ENCODE data around the gene ATXN1.

Gene ATXN1

DNA sequence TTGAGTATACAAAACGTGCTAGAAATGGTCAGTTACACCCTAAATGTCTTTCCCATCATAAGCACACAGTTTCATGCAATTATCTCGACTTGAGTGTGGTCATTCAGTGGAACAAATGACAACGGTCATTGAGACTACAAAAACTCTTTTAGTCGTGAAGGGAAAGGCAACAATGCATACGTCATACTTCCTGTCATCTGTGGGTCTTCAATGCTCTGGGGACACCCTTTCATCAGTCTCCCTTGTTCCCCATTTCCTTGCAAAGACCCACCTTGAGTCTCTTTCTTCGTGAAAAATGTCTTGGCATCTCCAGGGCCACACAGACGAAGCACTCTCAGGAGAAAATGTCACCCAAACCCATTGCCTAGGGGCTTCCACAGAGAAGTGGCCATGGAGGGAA lies 284.4 kb downstream of the ATXN1 start:
- Histone ChIP-seq H3K9me3 (ENCODE audit: low read length) (no peaks in the 10 kb centered on the region), H3K4me3 (ENCODE audit: low read depth in 1 of 2, low read length in 2 of 2) (no peak overlapping the region), H3K27me3 (ENCODE audit: control insufficient read depth in 1 of 2, insufficient read depth in 2 of 2, low read length in 2 of 2) (no peaks in the 10 kb centered on the region), H3K27ac (ENCODE audit: low read depth, low read length) (no peak overlapping the region), H3K9ac (ENCODE audit: low read length) (no peak overlapping the region), H3K36me3 (ENCODE audit: insufficient read depth, low read length) (no peaks in the 10 kb centered on the region), H3K4me1 (ENCODE audit: insufficient read depth, low read length) (no peaks in the 10 kb centered on the region)

GRCh38 chr6:16475494-16475781 lies 285.8 kb downstream of the ATXN1 start:
- no peaks in the 10 kb centered on the region for H3K9me3 ChIP-seq (ENCODE audit: low read length)
- no peak overlapping the region for H3K27ac ChIP-seq (ENCODE audit: low read depth, low read length)
- H3K27me3 ChIP-seq (ENCODE audit: control insufficient read depth in 1 of 2, insufficient read depth in 2 of 2, low read length in 2 of 2), result no peaks in the 10 kb centered on the region
- no peak overlapping the region for H3K4me3 ChIP-seq (ENCODE audit: low read depth in 1 of 2, low read length in 2 of 2)
- peaks cover 4% of the 10 kb centered on the region for H3K4me1 ChIP-seq (ENCODE audit: insufficient read depth, low read length)
- no peak overlapping the region for H3K9ac ChIP-seq (ENCODE audit: low read length)
- no peaks in the 10 kb centered on the region for H3K36me3 ChIP-seq (ENCODE audit: insufficient read depth, low read length)

- no peak overlapping the region for H3K27ac ChIP-seq (ENCODE audit: low read depth, low read length)
- H3K9ac ChIP-seq (ENCODE audit: low read length), result no peak overlapping the region
- H3K4me1 ChIP-seq (ENCODE audit: insufficient read depth, low read length), result peaks cover 4% of the 10 kb centered on the region
- H3K4me3 ChIP-seq (ENCODE audit: low read depth in 1 of 2, low read length in 2 of 2), result no peak overlapping the region
- no peaks in the 10 kb centered on the region for H3K9me3 ChIP-seq (ENCODE audit: low read length)
- H3K27me3 ChIP-seq (ENCODE audit: control insufficient read depth in 1 of 2, insufficient read depth in 2 of 2, low read length in 2 of 2), result no peaks in the 10 kb centered on the region
- H3K36me3 ChIP-seq (ENCODE audit: insufficient read depth, low read length), result no peaks in the 10 kb centered on the region
These were observed 286.3 kb downstream of the ATXN1 start for GRCh38 chr6:16474772-16475493.

DNA sequence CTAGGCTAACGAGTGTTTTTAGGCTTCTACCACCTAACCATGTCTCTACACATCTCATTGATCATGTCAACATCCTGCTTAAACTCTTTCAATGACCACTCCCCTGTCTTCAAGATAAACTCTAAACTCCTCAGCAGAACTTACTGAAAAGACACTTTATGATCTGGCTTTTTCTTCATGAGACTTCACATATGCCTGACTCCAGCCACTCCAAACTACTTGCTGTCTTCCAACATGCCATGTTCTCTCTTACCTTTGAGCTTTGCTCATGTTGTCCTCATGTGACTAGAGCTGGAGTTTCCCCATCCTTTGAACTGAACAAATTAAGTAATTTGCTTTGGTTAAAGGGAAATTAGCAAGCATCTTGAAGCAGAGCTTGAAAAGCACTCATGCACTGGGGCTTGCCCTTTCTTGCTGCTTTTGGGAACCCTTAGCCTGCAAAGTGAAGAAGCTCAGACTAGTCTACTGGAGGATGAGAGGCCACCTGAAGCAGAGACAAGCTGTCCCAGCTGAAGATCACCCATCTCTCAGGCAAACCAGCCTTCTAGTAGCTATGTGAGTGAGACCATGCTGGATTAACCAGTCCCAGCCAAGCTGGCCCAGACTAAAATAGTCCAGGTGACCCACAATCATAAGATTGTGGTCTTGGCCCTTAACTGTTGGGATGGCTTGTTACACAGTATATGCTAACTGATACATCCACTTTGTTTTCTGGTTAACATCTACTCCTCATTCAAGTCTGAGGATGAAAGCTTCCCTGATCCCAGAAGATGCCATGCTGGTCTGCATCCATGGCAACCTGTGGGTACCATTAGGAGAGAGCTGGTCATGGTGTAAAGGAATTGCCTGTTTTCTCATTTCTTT lies 287.1 kb downstream of the ATXN1 start:
- Histone ChIP-seq H3K27ac (ENCODE audit: low read depth, low read length) (no peak overlapping the region), H3K27me3 (ENCODE audit: control insufficient read depth in 1 of 2, insufficient read depth in 2 of 2, low read length in 2 of 2) (no peaks in the 10 kb centered on the region), H3K9me3 (ENCODE audit: low read length) (no peaks in the 10 kb centered on the region), H3K4me3 (ENCODE audit: low read depth in 1 of 2, low read length in 2 of 2) (no peak overlapping the region), H3K4me1 (ENCODE audit: insufficient read depth, low read length) (peaks cover 4% of the 10 kb centered on the region), H3K36me3 (ENCODE audit: insufficient read depth, low read length) (no peaks in the 10 kb centered on the region), H3K9ac (ENCODE audit: low read length) (no peak overlapping the region)

DNA sequence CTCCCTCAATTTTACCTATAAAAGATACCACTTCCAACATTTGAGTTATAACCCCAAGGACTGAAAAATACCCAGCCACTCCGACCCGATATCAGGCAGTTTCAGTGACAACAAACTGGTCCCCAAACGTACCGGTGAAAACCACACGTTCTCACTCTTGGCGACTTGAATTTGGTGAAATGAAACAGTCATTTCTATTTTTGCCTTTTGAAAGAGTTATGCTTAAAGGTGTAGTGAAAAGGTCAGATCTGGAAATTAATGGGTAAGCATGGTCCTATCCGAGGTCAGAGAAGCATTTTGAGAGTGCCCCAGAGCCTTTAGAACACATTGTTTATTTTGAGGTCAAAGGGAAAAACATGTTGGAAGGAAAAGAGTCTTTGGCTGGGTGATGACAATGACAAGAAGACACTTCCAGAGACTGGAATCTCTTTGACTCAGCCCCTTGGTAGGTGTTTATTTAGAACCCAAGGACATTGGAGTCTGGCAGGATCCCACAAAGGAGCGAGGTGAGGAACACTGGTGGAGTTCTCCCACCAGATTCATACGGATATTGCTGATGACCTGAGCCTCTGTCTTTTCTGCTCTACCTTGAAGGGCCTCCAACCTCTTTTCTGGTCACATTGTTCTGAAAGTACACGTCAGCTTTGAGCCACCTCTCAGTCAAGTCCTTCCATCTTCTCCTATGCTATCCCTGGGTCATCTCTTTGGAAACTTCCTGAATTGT lies 287.9 kb downstream of the ATXN1 start:
- no peaks in the 10 kb centered on the region for H3K27me3 ChIP-seq (ENCODE audit: control insufficient read depth in 1 of 2, insufficient read depth in 2 of 2, low read length in 2 of 2)
- no peak overlapping the region for H3K4me3 ChIP-seq (ENCODE audit: low read depth in 1 of 2, low read length in 2 of 2)
- H3K4me1 ChIP-seq (ENCODE audit: insufficient read depth, low read length), result peaks cover 4% of the 10 kb centered on the region
- H3K27ac ChIP-seq (ENCODE audit: low read depth, low read length), result no peak overlapping the region
- H3K36me3 ChIP-seq (ENCODE audit: insufficient read depth, low read length), result no peaks in the 10 kb centered on the region
- H3K9ac ChIP-seq (ENCODE audit: low read length), result no peak overlapping the region
- H3K9me3 ChIP-seq (ENCODE audit: low read length), result no peaks in the 10 kb centered on the region

- Histone ChIP-seq H3K9ac (ENCODE audit: low read length) (no peak overlapping the region), H3K27me3 (ENCODE audit: control insufficient read depth in 1 of 2, insufficient read depth in 2 of 2, low read length in 2 of 2) (no peaks in the 10 kb centered on the region), H3K4me1 (ENCODE audit: insufficient read depth, low read length) (peaks cover 4% of the 10 kb centered on the region), H3K4me3 (ENCODE audit: low read depth in 1 of 2, low read length in 2 of 2) (no peak overlapping the region), H3K9me3 (ENCODE audit: low read length) (no peaks in the 10 kb centered on the region), H3K36me3 (ENCODE audit: insufficient read depth, low read length) (no peaks in the 10 kb centered on the region), H3K27ac (ENCODE audit: low read depth, low read length) (no peak overlapping the region)
These were observed 288.8 kb downstream of the ATXN1 start for GRCh38 chr6:16472349-16473069.

GRCh38 chr6:16471910-16472297 lies 289.4 kb downstream of the ATXN1 start:
- no peak overlapping the region for H3K27ac ChIP-seq (ENCODE audit: low read depth, low read length)

DNA sequence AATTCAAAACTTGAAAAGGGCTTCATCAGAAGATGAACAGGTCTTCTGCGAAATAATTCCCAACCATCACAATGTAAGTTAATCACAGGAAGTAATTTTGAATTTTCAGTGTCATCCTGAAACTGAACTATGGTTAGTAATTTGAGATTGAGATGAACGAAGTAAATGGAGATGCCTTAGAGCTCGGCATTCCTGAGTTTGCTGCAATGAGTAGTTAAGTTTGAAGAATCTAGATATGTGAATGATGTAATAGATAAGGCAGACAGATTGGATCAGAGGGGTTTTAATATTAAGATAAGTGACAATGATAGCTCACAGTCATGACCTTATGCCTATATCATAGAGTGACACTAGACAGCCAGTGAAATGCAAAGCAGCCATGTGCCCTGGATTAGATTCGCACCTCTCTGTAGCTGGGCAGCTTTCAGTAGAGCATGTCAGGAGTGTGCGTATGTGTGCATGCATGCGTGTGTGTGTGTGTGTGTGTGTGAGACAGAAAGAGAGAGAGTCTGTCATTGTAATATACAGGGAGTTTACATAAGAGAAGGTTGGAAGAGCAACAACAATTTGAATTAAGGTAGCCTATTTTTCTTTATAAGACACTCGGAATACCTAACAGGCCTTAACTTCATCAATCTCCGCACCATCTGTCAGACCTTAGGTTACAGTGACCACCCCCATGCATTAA lies 289.9 kb downstream of the ATXN1 start:
- no peaks in the 10 kb centered on the region for H3K9me3 ChIP-seq (ENCODE audit: low read length)
- H3K9ac ChIP-seq (ENCODE audit: low read length), result no peak overlapping the region
- no peaks in the 10 kb centered on the region for H3K27me3 ChIP-seq (ENCODE audit: control insufficient read depth in 1 of 2, insufficient read depth in 2 of 2, low read length in 2 of 2)
- no peak overlapping the region for H3K27ac ChIP-seq (ENCODE audit: low read depth, low read length)
- H3K4me3 ChIP-seq (ENCODE audit: low read depth in 1 of 2, low read length in 2 of 2), result no peak overlapping the region
- H3K4me1 ChIP-seq (ENCODE audit: insufficient read depth, low read length), result peaks cover 4% of the 10 kb centered on the region
- no peaks in the 10 kb centered on the region for H3K36me3 ChIP-seq (ENCODE audit: insufficient read depth, low read length)

More at GRCh38 chr6:16471910-16472297, 289.4 kb downstream of the ATXN1 start:
- Histone ChIP-seq H3K36me3 (ENCODE audit: insufficient read depth, low read length) (no peaks in the 10 kb centered on the region), H3K27me3 (ENCODE audit: control insufficient read depth in 1 of 2, insufficient read depth in 2 of 2, low read length in 2 of 2) (no peaks in the 10 kb centered on the region), H3K9me3 (ENCODE audit: low read length) (no peaks in the 10 kb centered on the region), H3K4me1 (ENCODE audit: insufficient read depth, low read length) (peaks cover 4% of the 10 kb centered on the region), H3K9ac (ENCODE audit: low read length) (no peak overlapping the region), H3K4me3 (ENCODE audit: low read depth in 1 of 2, low read length in 2 of 2) (no peak overlapping the region)

GRCh38 chr6:16470502-16471221 lies 290.6 kb downstream of the ATXN1 start:
- no peak overlapping the region for H3K9ac ChIP-seq (ENCODE audit: low read length)
- no peaks in the 10 kb centered on the region for H3K36me3 ChIP-seq (ENCODE audit: insufficient read depth, low read length)
- no peaks in the 10 kb centered on the region for H3K27me3 ChIP-seq (ENCODE audit: control insufficient read depth in 1 of 2, insufficient read depth in 2 of 2, low read length in 2 of 2)
- no peak overlapping the region for H3K4me3 ChIP-seq (ENCODE audit: low read depth in 1 of 2, low read length in 2 of 2)
- peaks cover 4% of the 10 kb centered on the region for H3K4me1 ChIP-seq (ENCODE audit: insufficient read depth, low read length)
- no peak overlapping the region for H3K27ac ChIP-seq (ENCODE audit: low read depth, low read length)
- H3K9me3 ChIP-seq (ENCODE audit: low read length), result no peaks in the 10 kb centered on the region

DNA sequence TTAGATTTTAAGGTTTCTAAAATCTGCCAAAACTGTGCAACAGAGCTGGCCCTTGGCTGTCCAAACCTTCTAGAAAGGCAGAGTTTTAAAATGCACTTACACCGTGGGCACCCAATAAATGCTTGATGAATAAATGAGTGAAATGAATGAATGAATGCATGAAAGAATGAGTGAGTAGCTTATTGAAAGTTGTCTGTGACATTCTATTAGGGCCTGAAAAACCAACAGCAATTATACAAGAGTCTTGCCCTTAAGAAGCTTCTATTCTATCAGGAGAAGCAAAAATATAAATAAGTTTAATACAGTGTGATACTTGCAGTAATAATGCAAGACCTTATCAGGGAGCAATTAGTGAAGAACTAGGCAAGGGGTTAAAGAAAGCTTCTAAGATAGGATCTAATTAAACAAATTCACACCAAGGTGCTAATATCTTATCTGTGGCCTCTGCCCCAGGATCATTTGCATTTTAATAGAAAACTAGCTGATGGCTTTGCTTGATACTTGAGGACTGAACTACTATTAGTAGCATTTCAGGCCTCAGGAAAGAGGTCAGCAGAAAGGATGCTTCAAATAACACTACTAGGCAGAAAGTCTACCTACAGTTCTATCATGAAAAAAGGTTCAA lies 292.2 kb downstream of the ATXN1 start:
- H3K9me3 ChIP-seq (ENCODE audit: low read length), result no peaks in the 10 kb centered on the region
- H3K9ac ChIP-seq (ENCODE audit: low read length), result no peak overlapping the region
- H3K36me3 ChIP-seq (ENCODE audit: insufficient read depth, low read length), result no peaks in the 10 kb centered on the region
- H3K4me3 ChIP-seq (ENCODE audit: low read depth in 1 of 2, low read length in 2 of 2), result no peak overlapping the region
- H3K27me3 ChIP-seq (ENCODE audit: control insufficient read depth in 1 of 2, insufficient read depth in 2 of 2, low read length in 2 of 2), result no peaks in the 10 kb centered on the region
- H3K27ac ChIP-seq (ENCODE audit: low read depth, low read length), result no peak overlapping the region
- peaks cover 4% of the 10 kb centered on the region for H3K4me1 ChIP-seq (ENCODE audit: insufficient read depth, low read length)
